ENCODE measurements around the gene TRUB1. TPM values are rescaled to one million over a fixed set of nuclear protein-coding genes. Genes with fewer than 3 reads are reported as not detected.

Gene TRUB1
- total RNA-seq, 2 donors from 2014 or later: 11.7 to 12.6 TPM

- ATAC-seq (no peak), DNase-seq (no peak)
- intact Hi-C loops (cut with DNase I, micrococcal nuclease): no loop called here
Observed at GRCh38 chr10:114963908-114964307, 25.9 kb downstream of the TRUB1 start.

- no peak for ATAC-seq
Observed at GRCh38 chr10:114967071-114967470, 29.1 kb downstream of the TRUB1 start.

GRCh38 chr10:114970515-114970914 lies 32.5 kb downstream of the TRUB1 start:
- intact Hi-C loops (cut with DNase I, micrococcal nuclease): no loop called here
- DNase-seq (no peak), ATAC-seq (no peak)

More at GRCh38 chr10:114967071-114967470, 29.1 kb downstream of the TRUB1 start:
- intact Hi-C loops (cut with DNase I, micrococcal nuclease): no loop called here
- no peak for DNase-seq

GRCh38 chr10:114973306-114973705 lies 35.3 kb downstream of the TRUB1 start:
- no peak for DNase-seq
- ATAC-seq: no peak
- intact Hi-C loops (cut with DNase I, micrococcal nuclease): no loop called here

- intact Hi-C loops (cut with DNase I, micrococcal nuclease): no loop called here
- no peak for ATAC-seq
Observed at GRCh38 chr10:114973997-114974396, 36.0 kb downstream of the TRUB1 start.

GRCh38 chr10:114974625-114975024 lies 36.6 kb downstream of the TRUB1 start:
- no peak for ATAC-seq
- no peak for DNase-seq
- intact Hi-C loops (cut with DNase I, micrococcal nuclease): no loop called here

More at GRCh38 chr10:114973997-114974396, 36.0 kb downstream of the TRUB1 start:
- DNase-seq: no peak

- intact Hi-C loops (cut with DNase I, micrococcal nuclease): no loop called here
- ATAC-seq: no peak
- no peak for DNase-seq
Observed at GRCh38 chr10:114975091-114975490, 37.1 kb downstream of the TRUB1 start.

GRCh38 chr10:114982989-114983388 lies 45.0 kb downstream of the TRUB1 start:
- intact Hi-C loops (cut with DNase I, micrococcal nuclease): no loop called here
- DNase-seq: no peak
- no peak for ATAC-seq

GRCh38 chr10:114987995-114988394 lies 50.0 kb downstream of the TRUB1 start:
- intact Hi-C loops (cut with DNase I, micrococcal nuclease): no loop called here
- DNase-seq: no peak
- no peak for ATAC-seq

- intact Hi-C loops (cut with DNase I, micrococcal nuclease): no loop called here
- ATAC-seq (no peak), DNase-seq (no peak)
Observed at GRCh38 chr10:114990586-114990985, 52.6 kb downstream of the TRUB1 start.

GRCh38 chr10:114990991-114991390 lies 53.0 kb downstream of the TRUB1 start:
- ATAC-seq (no peak), DNase-seq (no peak)
- intact Hi-C loops (cut with DNase I, micrococcal nuclease): no loop called here

GRCh38 chr10:114992189-114992775 lies 54.3 kb downstream of the TRUB1 start:
- ATAC-seq (no peak), DNase-seq (no peak)
- intact Hi-C loops (cut with DNase I, micrococcal nuclease): no loop called here

GRCh38 chr10:114995468-114996247 lies 57.7 kb downstream of the TRUB1 start:
- DNase-seq (no peak), ATAC-seq (no peak)
- intact Hi-C loops (cut with DNase I, micrococcal nuclease): no loop called here

- no peak for ATAC-seq
- DNase-seq: no peak
- intact Hi-C loops (cut with DNase I, micrococcal nuclease): no loop called here
Observed at GRCh38 chr10:114996542-114996941, 58.5 kb downstream of the TRUB1 start.

GRCh38 chr10:114998993-114999392 lies 61.0 kb downstream of the TRUB1 start:
- DNase-seq: no peak
- ATAC-seq: no peak
- intact Hi-C loops (cut with DNase I, micrococcal nuclease): no loop called here

- ATAC-seq (no peak), DNase-seq (no peak)
- intact Hi-C loops (cut with DNase I, micrococcal nuclease): no loop called here
Observed at GRCh38 chr10:115001506-115002381, 63.7 kb downstream of the TRUB1 start.

- DNase-seq (no peak), ATAC-seq (no peak)
- intact Hi-C loops (cut with DNase I, micrococcal nuclease): no loop called here
Observed at GRCh38 chr10:115003396-115003795, 65.4 kb downstream of the TRUB1 start.

GRCh38 chr10:115004236-115004862 lies 66.4 kb downstream of the TRUB1 start:
- DNase-seq: no peak
- intact Hi-C loops (cut with DNase I, micrococcal nuclease): no loop called here
- no peak for ATAC-seq

GRCh38 chr10:115005771-115006170 lies 67.8 kb downstream of the TRUB1 start:
- no peak for ATAC-seq
- intact Hi-C loops (cut with DNase I, micrococcal nuclease): no loop called here
- no peak for DNase-seq
